Common myeloid progenitor, CD34-positive (primary cell): ENCODE results near the gene CASP6.

Experiments
- CTCF ChIA-PET: fragments of 350-600 bp; sonication (Branson Sonifier 250); formaldehyde crosslinking; loops from one replicate; lab custom pipeline; 2021; ENCODE audit warnings: antibody characterized with exemption; lab: Charles Lee
- POLR2A ChIA-PET: fragments of 350-600 bp; sonication (Branson Sonifier 250); formaldehyde crosslinking; loops from one replicate; lab custom pipeline; 2021; ENCODE audit warnings: antibody characterized with exemption; lab: Charles Lee
- DNase-seq, 3 donors: peaks; one replicate each; pipeline versions ENCODE4 v3.0.0 to v3.0.0-alpha.2; 2013
- H3K27ac ChIP-seq, 2 experiments: 1 replicate in 1 of 2; 2 replicates in 1 of 2; pipeline ENCODE4 v1.7.0; 2013; ENCODE audit warnings: inconsistent platforms in 2 of 2, low read length in 2 of 2, mild to moderate bottlenecking in 2 of 2, low read depth in 1 of 2, moderate library complexity in 1 of 2; ENCODE audit not compliant: severe bottlenecking in 2 of 2, insufficient read depth in 1 of 2, poor library complexity in 1 of 2
- H3K27me3 ChIP-seq, 5 experiments: replicated peaks in 2 of 5; 1 replicate in 3 of 5; 2 replicates in 2 of 5; pipeline versions ENCODE4 v1.6.1 to v1.7.0; 2013; ENCODE audit warnings: low read length in 4 of 5, mild to moderate bottlenecking in 2 of 5, moderate library complexity in 2 of 5, inconsistent platforms in 1 of 5; ENCODE audit not compliant: insufficient read depth in 5 of 5, control insufficient read depth in 4 of 5
- H3K36me3 ChIP-seq, 4 experiments: 1 replicate in 2 of 4; 2 replicates in 2 of 4; pipeline versions ENCODE4 v1.6.1 to v1.7.0; 2013; ENCODE audit warnings: low read length in 3 of 4, control low read depth in 1 of 4, mild to moderate bottlenecking in 1 of 4; ENCODE audit not compliant: control insufficient read depth in 4 of 4, insufficient read depth in 4 of 4
- H3K4me1 ChIP-seq, 4 experiments: 1 replicate in 3 of 4; 2 replicates in 1 of 4; pipeline versions ENCODE4 v1.6.1 to v1.7.1; 2013; ENCODE audit warnings: low read length in 3 of 4, mild to moderate bottlenecking in 3 of 4, control low read depth in 1 of 4, inconsistent platforms in 1 of 4, moderate library complexity in 1 of 4; ENCODE audit not compliant: control insufficient read depth in 4 of 4, insufficient read depth in 4 of 4; ENCODE audit errors: control extremely low read depth in 1 of 4
- H3K4me3 ChIP-seq, 7 experiments: 1 replicate in 4 of 7; 2 replicates in 3 of 7; pipeline versions ENCODE4 v1.5.1 to v1.7.0; 2013; ENCODE audit warnings: mild to moderate bottlenecking in 7 of 7, low read length in 6 of 7, moderate library complexity in 6 of 7, inconsistent platforms in 2 of 7, low read depth in 2 of 7, control low read depth in 1 of 7; ENCODE audit not compliant: insufficient read depth in 4 of 7, control insufficient read depth in 1 of 7; ENCODE audit errors: extremely low read depth in 1 of 7
- H3K9me3 ChIP-seq, 5 experiments: 1 replicate in 4 of 5; 2 replicates in 1 of 5; pipeline versions ENCODE4 v1.6.1 to v1.7.1; 2013; ENCODE audit warnings: low read length in 4 of 5, mild to moderate bottlenecking in 2 of 5, inconsistent platforms in 1 of 5, low read depth in 1 of 5, moderate library complexity in 1 of 5; ENCODE audit not compliant: control insufficient read depth in 4 of 5, insufficient read depth in 2 of 5; ENCODE audit errors: control extremely low read depth in 1 of 5
- WGBS: methylation state at CpG from one replicate; pipeline ENCODE4 v1.1.5; 2013; ENCODE audit not compliant: insufficient coverage; 5-methylcytosine and 5-hydroxymethylcytosine counted together

Gene CASP6

GRCh38 chr4:109746728-109747127, 43.5 kb upstream of the CASP6 start:
- CTCF ChIA-PET: no interaction called here
- H3K36me3 ChIP-seq: no peaks in the 10 kb centered on the region
- H3K27ac ChIP-seq: no peak overlapping the region
- H3K4me1 ChIP-seq: no peaks in the 10 kb centered on the region
- DNase-seq: no peak
- H3K4me3 ChIP-seq: no peak overlapping the region
- POLR2A ChIA-PET: no interaction called here
- H3K27me3 ChIP-seq: no peaks in the 10 kb centered on the region
- no CpG with 5 or more reads among the region's 2 CpGs for WGBS
- no peaks in the 10 kb centered on the region for H3K9me3 ChIP-seq

- no peak overlapping the region for H3K27ac ChIP-seq
- no peaks in the 10 kb centered on the region for H3K4me1 ChIP-seq
- no peaks in the 10 kb centered on the region for H3K36me3 ChIP-seq
- H3K4me3 ChIP-seq: no peak overlapping the region
- H3K27me3 ChIP-seq: no peaks in the 10 kb centered on the region
- H3K9me3 ChIP-seq: no peaks in the 10 kb centered on the region
- no peak for DNase-seq
- CTCF ChIA-PET: no interaction called here
- POLR2A ChIA-PET: no interaction called here
Measured at GRCh38 chr4:109745830-109746229, 42.6 kb upstream of the CASP6 start.

- no peaks in the 10 kb centered on the region for H3K27me3 ChIP-seq
- no peak overlapping the region for H3K4me3 ChIP-seq
- no peak for DNase-seq
- H3K4me1 ChIP-seq: no peaks in the 10 kb centered on the region
- WGBS: 100% methylated on average over 3 of the region's 3 CpGs
- CTCF ChIA-PET: no interaction called here
- POLR2A ChIA-PET: no interaction called here
- no peaks in the 10 kb centered on the region for H3K36me3 ChIP-seq
- no peaks in the 10 kb centered on the region for H3K9me3 ChIP-seq
- H3K27ac ChIP-seq: no peak overlapping the region
Measured at GRCh38 chr4:109739547-109739946, 36.3 kb upstream of the CASP6 start.

- ChIA-PET CTCF (interaction anchor here (0.6 to 1.6 kb wide), 2 partner anchors 13 to 35 kb away, joined by 3 to 4 read pairs; partner anchors contain the start of gene CASP6), POLR2A (no interaction called here)
- no peak for DNase-seq
- no peak overlapping the region for H3K4me3 ChIP-seq
- no peaks in the 10 kb centered on the region for H3K4me1 ChIP-seq
- WGBS: 94% methylated on average over 6 of the region's 10 CpGs
- no peaks in the 10 kb centered on the region for H3K27me3 ChIP-seq
- H3K9me3 ChIP-seq: no peaks in the 10 kb centered on the region
- no peaks in the 10 kb centered on the region for H3K36me3 ChIP-seq
- H3K27ac ChIP-seq: no peak overlapping the region
Measured at GRCh38 chr4:109738104-109738872, 35.0 kb upstream of the CASP6 start.

GRCh38 chr4:109735566-109736365, 32.5 kb upstream of the CASP6 start:
- no peaks in the 10 kb centered on the region for H3K36me3 ChIP-seq
- no peaks in the 10 kb centered on the region for H3K27me3 ChIP-seq
- H3K4me3 ChIP-seq: no peak overlapping the region
- no peak overlapping the region for H3K27ac ChIP-seq
- H3K9me3 ChIP-seq: no peaks in the 10 kb centered on the region
- 96% methylated on average over 6 of the region's 7 CpGs for WGBS
- DNase-seq: no peak
- H3K4me1 ChIP-seq: peaks cover 0 to under 1% (median 0%) of the 10 kb centered on the region in 4 experiments
- ChIA-PET POLR2A (no interaction called here), CTCF (interaction anchor here (0.6 kb wide), 1 partner anchor 14 kb away, joined by 3 read pairs; no protein-coding TSS in a partner anchor)

- ChIA-PET POLR2A (no interaction called here), CTCF (interaction anchor here (1.3 kb wide), 1 partner anchor 30 kb away, joined by 6 read pairs; the partner anchor contains the start of gene CASP6)
- H3K36me3 ChIP-seq: no peaks in the 10 kb centered on the region
- H3K4me1 ChIP-seq: peaks cover 3 to 16% (median 13%) of the 10 kb centered on the region in 4 experiments
- no peak for DNase-seq
- no peak overlapping the region for H3K27ac ChIP-seq
- H3K9me3 ChIP-seq: no peaks in the 10 kb centered on the region
- 94% methylated on average over 2 of the region's 5 CpGs for WGBS
- H3K4me3 ChIP-seq: no peak overlapping the region
- H3K27me3 ChIP-seq: no peaks in the 10 kb centered on the region
Measured at GRCh38 chr4:109733728-109734127, 30.5 kb upstream of the CASP6 start.
